ENCODE results near the gene PLSCR4. TPM values are rescaled to one million over a fixed set of nuclear protein-coding genes. Genes with fewer than 3 reads are reported as not detected.

Gene PLSCR4
- total RNA-seq, result not detected

GRCh38 chr3:146250449-146251382 is at the start of gene PLSCR4:
Gene PLSCR4 (minus strand): TSS chr3:146251105. CDS start chr3:146222071, 29,034 bp downstream.

GRCh38 chr3:146160964-146161662 is 89.8 kb downstream of the PLSCR4 start, which contains the start of gene PLOD2:
Gene PLOD2 (minus strand): TSS chr3:146161184. CDS start chr3:146160989, 195 bp downstream.

Other genes with a start within 250 kb of the PLSCR4 start
- under 1 TPM; 0.23 to 0.26 TPM for gene PLOD2, start 89.9 kb downstream of the PLSCR4 start, total RNA-seq
- gene PLSCR2, start 218.5 kb upstream of the PLSCR4 start, total RNA-seq, result not detected